ENCODE data around the gene LMNA.

LMNA gene

GRCh38 chr1:156080241-156080862 lies 34.2 kb upstream of the LMNA start:
- DNase-seq, result no peak

GRCh38 chr1:156080863-156081179 lies 33.7 kb upstream of the LMNA start:
- Histone ChIP-seq H3K36me3 (peaks cover 29% of the 10 kb centered on the region), H3K27me3 (no peaks in the 10 kb centered on the region), H3K9me3 (no peaks in the 10 kb centered on the region), H3K4me1 (peaks cover 7% of the 10 kb centered on the region; the same call in 1 of the 2 replicates), H3K4me3 (ENCODE audit: low read depth, low read length) (peak overlapping the region; percentile 91)
- no peak for TF ChIP-seq CTCF (IDR thresholded peaks at IDR 0.05; ENCODE audit: low read depth, low read length)
- DNase-seq, result no peak

More at GRCh38 chr1:156080241-156080862, 34.2 kb upstream of the LMNA start:
- H3K4me1 ChIP-seq, result peaks cover 7% of the 10 kb centered on the region; the same call in 1 of the 2 replicates
- H3K36me3 ChIP-seq, result peaks cover 33% of the 10 kb centered on the region
- no peaks in the 10 kb centered on the region for H3K27me3 ChIP-seq
- H3K9me3 ChIP-seq, result no peaks in the 10 kb centered on the region
- TF ChIP-seq CTCF (IDR thresholded peaks at IDR 0.05; ENCODE audit: low read depth, low read length), result no peak
- H3K4me3 ChIP-seq (ENCODE audit: low read depth, low read length), result peak overlapping the region; percentile 91

GRCh38 chr1:156081180-156081916 lies 33.2 kb upstream of the LMNA start:
- Histone ChIP-seq H3K27me3 (no peaks in the 10 kb centered on the region), H3K4me3 (ENCODE audit: low read depth, low read length) (peak overlapping the region; percentile 91), H3K4me1 (peaks cover 7% of the 10 kb centered on the region; the same call in 1 of the 2 replicates), H3K36me3 (peaks cover 23% of the 10 kb centered on the region), H3K9me3 (no peaks in the 10 kb centered on the region)
- DNase-seq, result no peak
- TF ChIP-seq CTCF (IDR thresholded peaks at IDR 0.05; ENCODE audit: low read depth, low read length), result no peak

GRCh38 chr1:156081917-156082308 lies 32.6 kb upstream of the LMNA start:
- no peak for DNase-seq
- H3K27me3 ChIP-seq, result no peaks in the 10 kb centered on the region
- H3K9me3 ChIP-seq, result no peaks in the 10 kb centered on the region
- TF ChIP-seq CTCF (IDR thresholded peaks at IDR 0.05; ENCODE audit: low read depth, low read length), result no peak
- H3K4me1 ChIP-seq, result peaks cover 7% of the 10 kb centered on the region; the same call in 1 of the 2 replicates
- peaks cover 18% of the 10 kb centered on the region for H3K36me3 ChIP-seq
- peak overlapping the region; percentile 91 for H3K4me3 ChIP-seq (ENCODE audit: low read depth, low read length)

- TF ChIP-seq CTCF (IDR thresholded peaks at IDR 0.05; ENCODE audit: low read depth, low read length), result no peak
- Histone ChIP-seq H3K4me1 (peaks cover 7% of the 10 kb centered on the region; the same call in 1 of the 2 replicates), H3K36me3 (peaks cover 12% of the 10 kb centered on the region), H3K9me3 (no peaks in the 10 kb centered on the region), H3K4me3 (ENCODE audit: low read depth, low read length) (peak within 1 kb of the TSS; percentile 91), H3K27me3 (no peaks in the 10 kb centered on the region)
- DNase-seq, result peak; percentile 89
Observed at GRCh38 chr1:156082309-156083091, 32.0 kb upstream of the LMNA start, which contains the start of gene MEX3A. Gene MEX3A (minus strand): TSS chr1:156082465. CDS start chr1:156081998, 467 bp downstream.

Measured in BE2C (cell line).